Esophagus muscularis mucosa (tissue), 4 donors: Measurements from ENCODE around the gene ARHGEF40. TPM values are rescaled to one million over a fixed set of nuclear protein-coding genes. Genes with fewer than 3 reads are reported as not detected.

ENCODE experiments used
- DNase-seq: peaks from one replicate; pipeline ENCODE4 v3.0.0-alpha.2; 2017; ENCODE audit errors: extremely low spot score
- H3K27ac ChIP-seq, 4 donors: fragments of 200-600 bp; sonication (generic); replicated peaks in 1 of 4; 1 replicate in 3 of 4; 2 replicates in 1 of 4; pipeline ENCODE4 v1.5.1; 2016 to 2019; ENCODE audit warnings: mild to moderate bottlenecking in 1 of 4
- H3K27me3 ChIP-seq, 4 donors: fragments of 200-600 bp; sonication (generic); one replicate each; pipeline versions ENCODE4 v1.5.1 to v1.6.0; 2016 to 2019
- H3K36me3 ChIP-seq, 4 donors: fragments of 200-600 bp; sonication (generic); one replicate each; pipeline ENCODE4 v1.5.1; 2016 to 2019
- H3K4me1 ChIP-seq, 4 donors: fragments of 200-600 bp; sonication (generic); one replicate each; pipeline ENCODE4 v1.5.1; 2016 to 2019
- H3K4me3 ChIP-seq, 4 donors: fragments of 200-600 bp; sonication (generic); 1 replicate in 2 of 4; 2 replicates in 2 of 4; pipeline ENCODE4 v1.5.1; 2016 to 2019; ENCODE audit warnings: mild to moderate bottlenecking in 4 of 4, moderate library complexity in 1 of 4
- H3K9me3 ChIP-seq, 4 donors: fragments of 200-600 bp; sonication (generic); 1 replicate in 3 of 4; 2 replicates in 1 of 4; pipeline ENCODE4 v1.5.1; 2016 to 2019
- EP300 ChIP-seq: sonication (generic); formaldehyde crosslinking; IDR thresholded peaks from one replicate; pipeline ENCODE4 v1.6.1; 2017; ENCODE audit warnings: antibody characterized with exemption
- POLR2A ChIP-seq: fragments of 450-650 bp; IDR thresholded peaks from one replicate; pipeline ENCODE4 v1.6.1; 2017; ENCODE audit warnings: antibody characterized with exemption, moderate library complexity, mild to moderate bottlenecking, low read depth
- POLR2AphosphoS5 ChIP-seq, 2 donors: sonication (generic); formaldehyde crosslinking; IDR thresholded peaks; one replicate each; pipeline ENCODE4 v1.6.1; 2017; ENCODE audit warnings: antibody characterized with exemption in 2 of 2
- WGBS: methylation state at CpG from one replicate; pipeline ENCODE4 v1.1.5; 2018; 5-methylcytosine and 5-hydroxymethylcytosine counted together
- intact Hi-C: fragments of 100-400 bp; cut with DNase I; formaldehyde crosslinking; loops from one replicate; pipeline ENCODE4 v1.15.1; 2023
- total RNA-seq, 4 donors: library from RNA; depleted of rRNA; stranded (reverse); fragments of >200 nt; gene quantifications; one replicate each; pipeline versions ENCODE4 v1.1.0 to v1.2.1, GENCODE V29; 2016
- TF ChIP-seq, protein P1 (sequence below), 3 experiments: fragments of 200-600 bp in 2 of 3; fragments of 450-650 bp in 1 of 3; sonication (generic) in 2 of 3; IDR thresholded peaks; one replicate each; pipeline ENCODE4 v1.5.1; 2017 to 2019; ENCODE audit warnings: antibody characterized with exemption in 3 of 3, mild to moderate bottlenecking in 2 of 3, moderate library complexity in 1 of 3

ARHGEF40 gene
- total RNA-seq, 4 donors from 2014 or later, result 19.4 to 47.3 (median 27.0) TPM

DNA sequence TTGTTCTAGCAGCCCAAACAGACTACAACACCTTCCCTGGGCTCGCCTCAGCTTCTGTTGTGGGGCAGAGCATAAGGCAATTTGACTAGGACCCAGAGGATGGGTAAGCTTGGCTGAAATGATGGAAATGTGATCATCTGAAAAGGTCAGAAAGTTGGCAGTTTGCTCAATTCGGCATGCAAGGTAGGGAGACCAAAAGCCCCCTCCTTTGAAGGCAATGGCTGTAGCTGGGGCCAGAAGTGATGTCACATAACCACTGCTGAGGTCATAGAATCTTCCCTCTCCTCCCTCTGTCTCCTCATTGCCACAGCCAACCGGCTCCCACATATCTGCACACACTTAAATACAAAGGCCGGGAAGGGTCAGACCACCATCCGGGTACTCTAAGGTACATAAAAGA is 40.2 kb upstream of the ARHGEF40 start, which contains the start of gene TPPP2:
Gene TPPP2 (plus strand): TSS at position 301 of the 400 bp plus-strand sequence. CDS start 365 bp downstream, outside the sequence.
- no peaks in the 10 kb centered on the region for H3K9me3 ChIP-seq
- intact Hi-C loops, result no loop called here
- H3K27ac ChIP-seq, result no peak within 1 kb of the TSS

DNA sequence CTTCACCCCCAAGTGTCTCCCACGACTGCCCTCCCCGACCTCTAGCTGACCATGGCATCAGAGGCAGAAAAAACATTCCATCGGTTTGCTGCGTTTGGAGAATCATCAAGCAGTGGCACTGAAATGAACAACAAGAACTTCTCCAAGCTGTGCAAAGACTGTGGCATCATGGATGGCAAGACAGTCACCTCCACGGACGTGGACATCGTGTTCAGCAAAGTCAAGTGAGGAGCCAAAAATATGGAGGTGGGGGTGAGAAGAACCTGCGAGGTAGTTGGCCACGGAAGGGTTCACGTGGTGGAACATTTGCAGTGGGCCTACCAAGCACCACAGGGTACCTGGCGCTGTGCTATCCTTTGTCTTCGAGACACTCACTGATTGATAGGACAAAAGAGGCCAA is 39.6 kb upstream of the ARHGEF40 start:
- TF ChIP-seq POLR2AphosphoS5 (IDR thresholded peaks at IDR 0.05) (no peak), POLR2A (no peak), EP300 (no peak)
- TF ChIP-seq, protein P1, sequence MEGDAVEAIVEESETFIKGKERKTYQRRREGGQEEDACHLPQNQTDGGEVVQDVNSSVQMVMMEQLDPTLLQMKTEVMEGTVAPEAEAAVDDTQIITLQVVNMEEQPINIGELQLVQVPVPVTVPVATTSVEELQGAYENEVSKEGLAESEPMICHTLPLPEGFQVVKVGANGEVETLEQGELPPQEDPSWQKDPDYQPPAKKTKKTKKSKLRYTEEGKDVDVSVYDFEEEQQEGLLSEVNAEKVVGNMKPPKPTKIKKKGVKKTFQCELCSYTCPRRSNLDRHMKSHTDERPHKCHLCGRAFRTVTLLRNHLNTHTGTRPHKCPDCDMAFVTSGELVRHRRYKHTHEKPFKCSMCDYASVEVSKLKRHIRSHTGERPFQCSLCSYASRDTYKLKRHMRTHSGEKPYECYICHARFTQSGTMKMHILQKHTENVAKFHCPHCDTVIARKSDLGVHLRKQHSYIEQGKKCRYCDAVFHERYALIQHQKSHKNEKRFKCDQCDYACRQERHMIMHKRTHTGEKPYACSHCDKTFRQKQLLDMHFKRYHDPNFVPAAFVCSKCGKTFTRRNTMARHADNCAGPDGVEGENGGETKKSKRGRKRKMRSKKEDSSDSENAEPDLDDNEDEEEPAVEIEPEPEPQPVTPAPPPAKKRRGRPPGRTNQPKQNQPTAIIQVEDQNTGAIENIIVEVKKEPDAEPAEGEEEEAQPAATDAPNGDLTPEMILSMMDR (IDR thresholded peaks at IDR 0.05), result no peak
- H3K9me3 ChIP-seq, result no peaks in the 10 kb centered on the region
- no peak overlapping the region for H3K27ac ChIP-seq
- intact Hi-C loops, result no loop called here
- WGBS, result 86% methylated on average over 12 of the region's 12 CpGs
- H3K4me3 ChIP-seq, result no peak overlapping the region
- H3K27me3 ChIP-seq, result no peaks in the 10 kb centered on the region
- H3K36me3 ChIP-seq, result no peaks in the 10 kb centered on the region
- peaks cover 14 to 16% (median 16%) of the 10 kb centered on the region in 4 donors for H3K4me1 ChIP-seq
- DNase-seq, result no peak

More for the DNA sequence above, 40.2 kb upstream of the ARHGEF40 start, which contains the start of gene TPPP2:
- TF ChIP-seq EP300 (no peak), POLR2AphosphoS5 (IDR thresholded peaks at IDR 0.05) (no peak), POLR2A (no peak)
- TF ChIP-seq, protein P1 (IDR thresholded peaks at IDR 0.05), result no peak
- no peaks in the 10 kb centered on the region for H3K36me3 ChIP-seq
- no peak within 1 kb of the TSS for H3K4me3 ChIP-seq
- DNase-seq, result no peak
- 92% methylated on average over 5 of the region's 5 CpGs for WGBS
- H3K27me3 ChIP-seq, result no peaks in the 10 kb centered on the region
- H3K4me1 ChIP-seq, result peaks cover 16 to 20% (median 19%) of the 10 kb centered on the region in 4 donors

DNA sequence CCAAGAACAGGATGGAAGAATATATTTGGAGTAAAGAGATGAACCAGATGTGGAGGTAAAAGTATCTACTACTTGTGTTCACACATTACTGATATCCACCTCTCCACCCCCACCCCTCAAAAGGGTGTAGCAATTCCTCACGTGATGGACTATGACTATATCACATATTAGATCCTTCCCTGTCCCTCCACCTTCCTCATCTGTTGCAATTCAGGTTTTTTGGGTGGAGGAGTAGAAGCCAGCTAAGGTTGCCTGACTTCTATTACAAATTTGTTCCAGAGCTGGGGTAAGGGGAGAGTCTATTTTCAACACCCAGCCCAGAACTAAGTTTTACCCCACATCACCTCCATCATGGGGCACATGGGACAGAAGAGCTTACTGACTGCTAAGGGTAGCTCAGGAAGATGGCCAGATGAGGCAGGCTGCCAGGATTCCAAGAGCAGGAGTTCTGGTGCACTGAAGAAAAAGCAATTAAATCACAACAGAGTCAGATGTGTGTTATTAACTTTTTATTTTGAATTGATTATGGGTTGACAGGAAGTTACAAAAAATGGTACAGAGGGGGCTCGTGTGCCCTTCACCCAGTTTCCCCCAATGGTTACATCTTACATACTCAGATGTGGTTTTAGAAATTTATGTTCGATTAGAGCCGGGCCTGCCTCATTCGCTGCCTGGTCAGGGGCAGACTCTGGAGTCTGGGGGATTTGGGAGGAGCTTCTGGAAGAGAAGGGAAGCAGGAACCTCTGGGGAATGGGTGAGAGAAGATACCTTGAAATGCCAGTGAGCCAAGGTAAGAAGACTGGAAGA is 37.6 kb upstream of the ARHGEF40 start:
- intact Hi-C loops, result no loop called here
- H3K36me3 ChIP-seq, result no peaks in the 10 kb centered on the region
- H3K4me1 ChIP-seq, result peaks cover 0 to 1% (median 0%) of the 10 kb centered on the region in 4 donors
- H3K27ac ChIP-seq, result no peak overlapping the region
- DNase-seq, result no peak
- TF ChIP-seq EP300 (no peak), POLR2AphosphoS5 (IDR thresholded peaks at IDR 0.05) (no peak), POLR2A (no peak)
- TF ChIP-seq, protein P1 (IDR thresholded peaks at IDR 0.05), result no peak
- no peaks in the 10 kb centered on the region for H3K9me3 ChIP-seq
- H3K27me3 ChIP-seq, result no peaks in the 10 kb centered on the region
- H3K4me3 ChIP-seq, result no peak overlapping the region
- WGBS, result 88% methylated on average over 5 of the region's 5 CpGs

DNA sequence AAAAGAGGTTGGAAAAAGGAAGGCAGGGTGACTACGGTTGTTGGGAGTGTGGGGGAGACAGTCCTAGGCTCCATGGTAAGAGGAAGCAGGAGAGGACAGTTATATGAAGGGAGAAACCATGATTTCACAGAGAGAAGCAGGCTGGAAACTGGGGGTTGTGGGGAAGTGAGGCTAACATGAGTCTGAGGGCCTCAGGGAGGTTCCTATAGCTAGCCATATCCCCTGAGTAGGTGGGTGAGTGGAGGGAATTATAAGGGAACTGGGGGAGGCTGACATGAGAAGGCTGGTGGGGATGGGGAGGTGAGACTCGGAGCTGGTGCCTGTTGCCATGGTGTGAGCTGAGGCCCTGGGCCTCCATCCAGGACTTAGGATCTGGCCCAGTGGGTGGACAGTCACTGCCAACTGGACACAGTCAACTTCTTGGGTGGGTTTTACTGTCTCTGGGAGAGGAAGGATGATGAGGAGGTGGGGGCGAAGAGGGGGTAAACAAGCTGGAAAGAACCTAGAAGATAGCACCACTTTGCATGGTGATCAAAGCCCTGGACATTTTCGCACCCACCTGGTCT is 36.9 kb upstream of the ARHGEF40 start:
- no peaks in the 10 kb centered on the region for H3K27me3 ChIP-seq
- TF ChIP-seq POLR2A (no peak), POLR2AphosphoS5 (IDR thresholded peaks at IDR 0.05) (no peak), EP300 (no peak)
- TF ChIP-seq, protein P1 (IDR thresholded peaks at IDR 0.05), result no peak
- H3K4me1 ChIP-seq, result peaks cover 3 to 8% (median 5%) of the 10 kb centered on the region in 4 donors
- no peak overlapping the region for H3K4me3 ChIP-seq
- no peaks in the 10 kb centered on the region for H3K36me3 ChIP-seq
- H3K9me3 ChIP-seq, result no peaks in the 10 kb centered on the region
- DNase-seq, result no peak
- no peak overlapping the region for H3K27ac ChIP-seq
- intact Hi-C loops, result no loop called here
- WGBS, result 84% methylated on average over 4 of the region's 4 CpGs
